Stromal cell of bone marrow (primary cell): ENCODE results near the gene SCRN2.

Experiments used
- DNase-seq: peaks from one replicate; pipeline ENCODE4 v3.0.0-alpha.2; 2012; ENCODE audit warnings: low read depth

Gene SCRN2

DNA sequence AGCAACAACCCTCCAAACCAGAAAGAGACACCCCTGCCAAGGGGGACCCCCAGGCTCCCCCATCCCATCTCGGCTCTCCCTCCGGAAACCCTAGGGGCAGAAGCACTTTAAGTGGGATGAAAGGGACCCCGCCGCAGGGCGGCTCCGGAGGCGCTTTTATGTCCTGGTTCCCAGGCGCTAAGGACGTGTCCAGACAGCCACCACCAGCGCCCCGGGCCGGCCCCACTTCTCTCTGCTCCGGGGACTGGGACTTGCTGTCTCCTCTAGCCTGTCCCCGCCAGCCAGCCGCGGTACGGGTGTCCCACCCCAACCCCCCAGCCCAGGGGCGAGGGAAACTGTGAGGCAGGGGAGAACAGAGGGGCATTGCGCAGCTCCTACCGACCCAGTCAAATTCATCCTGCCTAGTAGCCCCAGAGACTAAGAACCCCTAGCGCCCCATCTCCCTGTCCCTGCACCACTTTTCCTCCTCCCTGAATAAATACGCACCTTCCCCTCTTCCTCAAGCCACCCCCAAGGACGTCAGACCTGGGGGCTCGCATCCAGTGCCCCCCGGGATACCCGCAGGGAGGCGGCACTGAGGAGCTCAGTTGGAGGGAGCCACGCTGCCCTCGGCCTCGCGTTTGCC, 5.8 kb upstream of the SCRN2 start:
- DNase-seq: no peak

DNA sequence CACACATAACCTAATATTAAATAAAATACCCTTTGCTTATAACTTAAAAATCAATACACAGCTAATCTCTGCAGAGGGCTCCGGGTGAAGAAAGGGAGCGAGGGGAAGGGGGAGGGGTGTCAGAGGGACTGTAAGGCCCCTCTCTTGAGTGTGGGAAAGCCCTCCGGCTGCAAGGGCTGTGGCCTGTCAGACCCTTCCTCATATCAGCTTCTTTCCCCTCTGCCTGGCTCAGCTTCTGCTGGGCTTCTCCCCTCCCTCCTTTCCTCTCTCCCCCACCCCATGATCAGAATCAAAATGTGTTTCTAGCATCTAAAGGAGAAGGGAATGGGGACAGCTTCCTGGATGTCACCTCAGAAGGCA, 4.6 kb upstream of the SCRN2 start:
- DNase-seq: no peak

DNA sequence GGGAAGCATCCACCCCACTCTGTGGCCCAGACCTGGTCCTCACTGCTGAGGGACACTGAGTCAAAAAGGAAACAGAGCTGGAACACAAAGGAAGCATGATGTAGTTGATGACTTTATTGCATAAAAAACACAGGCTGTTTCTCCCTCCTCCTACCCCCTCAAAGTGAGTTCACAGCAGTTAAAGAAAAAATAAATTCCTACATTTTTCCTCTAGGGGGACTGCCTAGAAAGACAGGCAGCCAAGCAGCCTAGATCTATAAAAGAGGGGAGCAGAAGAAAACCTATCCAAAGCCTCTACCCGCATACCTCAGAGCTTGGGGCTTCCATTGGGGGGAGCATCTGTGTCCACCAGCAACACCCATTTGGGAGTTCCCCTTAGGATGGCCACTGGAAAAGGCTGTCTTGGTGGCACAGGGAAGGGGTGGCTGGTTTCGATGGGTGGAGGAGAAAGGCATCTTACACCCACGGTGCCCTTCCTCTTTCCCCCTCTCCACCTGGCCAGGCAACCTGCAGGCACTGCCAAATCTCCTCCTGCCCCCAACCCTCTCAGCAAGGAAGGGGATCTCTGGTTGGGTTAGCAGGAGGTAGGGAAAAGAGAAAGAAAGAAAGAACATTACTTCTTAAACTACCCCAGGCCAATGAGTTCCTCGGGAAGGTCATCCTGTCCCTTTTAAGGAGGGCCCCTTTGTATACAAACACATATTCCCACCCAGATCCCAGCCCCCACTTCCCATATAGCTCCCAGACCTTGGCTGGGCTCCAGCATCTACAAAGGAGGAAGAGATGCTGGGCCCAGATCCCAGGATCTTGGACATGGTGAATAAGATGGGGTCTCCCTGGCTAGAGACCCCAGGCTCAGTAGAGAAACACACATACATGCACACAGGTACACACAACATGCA, 4.0 kb upstream of the SCRN2 start:
- no peak for DNase-seq

DNA sequence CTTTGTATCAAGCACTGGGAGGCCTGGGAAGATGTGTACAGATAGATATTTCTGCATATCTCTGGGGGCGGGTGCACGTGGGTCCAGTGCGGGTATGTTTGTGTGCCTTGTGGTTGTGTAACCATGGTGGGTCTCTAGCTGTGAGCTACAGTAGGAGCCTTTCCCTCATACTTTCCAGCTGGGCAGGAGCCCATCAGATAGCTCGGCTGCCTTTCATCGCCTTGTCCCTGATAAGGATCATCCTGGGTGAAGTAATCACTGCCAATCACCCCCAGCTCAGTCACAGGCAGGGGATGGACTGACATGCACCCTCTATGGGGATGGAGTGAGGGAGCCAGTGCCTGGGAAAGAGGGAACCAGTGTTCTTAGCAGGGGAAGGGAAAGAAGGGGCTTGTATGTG, 3.2 kb upstream of the SCRN2 start:
- no peak for DNase-seq

DNA sequence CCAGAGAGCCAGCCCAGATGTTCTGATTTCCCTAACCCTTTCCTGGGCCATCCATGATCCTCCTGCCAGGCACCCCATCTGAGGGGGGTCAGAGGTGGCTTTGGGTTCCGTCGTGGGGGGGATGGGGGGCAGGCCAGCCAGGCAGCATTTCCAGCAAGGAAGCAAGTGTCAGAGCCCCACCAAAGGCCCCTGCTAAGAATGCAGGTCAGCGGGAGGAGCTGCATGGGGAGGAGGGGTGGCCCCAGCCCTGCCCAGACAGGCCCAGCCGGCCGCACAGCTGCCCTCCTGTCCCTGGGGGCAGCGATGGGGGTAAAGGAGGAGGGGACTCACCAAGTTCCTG, 2.3 kb upstream of the SCRN2 start:
- DNase-seq: no peak

DNA sequence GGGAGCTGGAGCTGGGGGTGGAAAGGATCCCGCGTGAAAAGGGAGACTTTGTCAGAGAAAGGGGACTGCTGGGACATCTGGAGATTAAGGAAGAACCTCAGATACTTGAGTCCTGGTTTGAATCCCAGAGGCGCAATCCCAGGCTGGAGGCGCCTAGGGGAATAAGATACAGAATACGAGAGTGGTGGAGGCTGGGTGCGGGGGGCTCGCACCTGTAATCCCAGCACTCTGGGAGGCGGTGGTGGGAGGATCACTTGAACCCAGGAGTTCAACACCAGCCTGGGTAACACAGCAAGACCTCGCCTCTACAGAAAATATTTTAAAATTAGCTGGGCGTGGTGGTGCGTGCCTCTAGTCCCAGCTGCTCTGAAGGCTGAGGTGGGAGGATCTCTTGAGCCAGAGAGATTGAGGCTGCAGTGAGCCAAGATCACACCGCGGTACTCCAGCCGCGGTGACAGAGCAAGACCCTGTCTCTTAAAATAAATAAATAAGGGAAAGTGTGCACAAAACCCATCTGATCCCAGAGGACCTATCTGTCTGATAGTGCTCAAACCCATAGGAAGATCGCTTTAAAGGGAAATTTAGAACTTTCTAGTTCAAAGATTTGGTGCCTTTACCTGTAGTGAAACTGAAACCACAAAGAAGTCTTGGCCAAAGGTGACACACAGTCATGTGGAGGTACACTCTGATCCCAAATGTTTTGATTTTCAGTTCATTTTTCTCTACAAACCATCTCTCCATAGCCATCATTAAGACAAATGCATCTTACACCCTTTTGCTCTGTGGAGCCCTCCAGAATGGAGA, 617 bp upstream of the SCRN2 start:
- DNase-seq: no peak

DNA sequence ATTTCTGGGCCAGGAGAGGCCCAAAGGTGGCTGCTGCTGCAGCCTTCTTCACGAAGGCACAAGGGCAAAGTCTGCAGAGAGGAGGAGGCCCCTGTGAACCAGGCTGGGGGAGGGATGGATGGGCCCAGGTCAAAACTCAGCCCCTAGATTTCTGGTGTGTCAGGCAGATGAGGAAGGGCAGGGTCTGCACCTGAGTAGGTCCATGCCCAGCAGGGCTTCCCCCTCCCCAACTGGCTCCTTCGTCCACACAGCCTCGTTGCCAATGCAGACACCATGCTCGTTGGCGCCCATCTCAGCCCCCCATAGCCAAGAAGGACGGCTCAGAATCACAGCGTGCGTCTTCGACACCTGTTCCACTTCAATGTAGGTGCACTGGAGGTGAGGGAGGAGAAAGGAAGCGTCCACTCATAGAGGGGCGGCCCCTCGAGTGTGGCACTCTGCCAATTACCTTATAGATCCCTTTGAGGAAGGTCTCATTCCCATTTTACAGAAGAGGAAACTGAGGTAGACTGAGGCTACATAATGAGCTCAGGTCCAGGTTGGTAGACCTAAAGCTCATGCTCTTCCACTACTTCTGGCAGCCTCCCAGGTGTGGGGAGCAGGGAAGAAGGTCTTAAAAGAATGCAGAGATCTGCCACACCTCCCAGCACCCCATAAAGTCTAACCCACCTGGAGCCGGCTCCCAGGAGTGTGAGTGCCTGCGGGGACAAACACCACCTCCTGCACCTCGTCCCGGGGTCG, 902 bp downstream of the SCRN2 start:
- no peak for DNase-seq

DNA sequence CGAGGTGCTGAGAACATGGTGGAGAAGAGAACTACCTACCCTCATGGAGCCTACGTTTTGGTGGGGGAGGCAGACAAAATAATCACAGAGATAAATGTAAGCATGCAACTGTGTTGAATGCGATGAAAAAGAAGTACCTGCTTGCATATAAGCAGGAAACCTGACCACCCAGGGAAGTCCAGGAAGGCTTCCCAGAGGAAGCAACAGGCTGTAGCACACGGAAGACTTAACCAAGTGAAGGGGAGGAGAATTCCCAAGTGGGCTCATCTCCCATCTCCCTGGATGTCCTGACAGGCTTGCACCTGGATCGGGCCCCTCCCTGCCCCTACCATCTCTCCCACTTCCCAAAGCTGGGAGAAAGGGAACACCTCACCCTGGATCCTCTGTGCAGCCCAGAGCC, 2.0 kb downstream of the SCRN2 start:
- DNase-seq: no peak

DNA sequence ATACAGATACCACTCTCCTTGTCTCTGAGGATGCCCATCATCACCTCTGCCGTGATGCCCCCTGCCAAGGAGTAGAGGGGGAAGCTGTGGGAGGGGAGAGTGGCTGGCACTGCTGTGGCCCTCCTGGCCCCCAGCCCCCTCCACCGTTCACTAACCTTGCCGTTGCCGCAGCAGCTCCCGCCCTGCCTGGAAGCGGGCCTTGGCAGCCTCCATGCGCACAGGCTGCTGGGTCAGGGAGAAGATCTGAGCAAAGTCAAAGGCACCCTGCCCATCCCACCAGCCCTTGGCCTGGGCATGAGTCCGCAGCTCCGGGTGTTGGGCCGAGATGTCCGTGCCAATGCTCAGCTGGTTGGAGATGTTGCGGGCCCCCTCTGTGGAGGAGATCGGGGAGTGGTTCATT, 2.4 kb downstream of the SCRN2 start:
- DNase-seq: no peak

DNA sequence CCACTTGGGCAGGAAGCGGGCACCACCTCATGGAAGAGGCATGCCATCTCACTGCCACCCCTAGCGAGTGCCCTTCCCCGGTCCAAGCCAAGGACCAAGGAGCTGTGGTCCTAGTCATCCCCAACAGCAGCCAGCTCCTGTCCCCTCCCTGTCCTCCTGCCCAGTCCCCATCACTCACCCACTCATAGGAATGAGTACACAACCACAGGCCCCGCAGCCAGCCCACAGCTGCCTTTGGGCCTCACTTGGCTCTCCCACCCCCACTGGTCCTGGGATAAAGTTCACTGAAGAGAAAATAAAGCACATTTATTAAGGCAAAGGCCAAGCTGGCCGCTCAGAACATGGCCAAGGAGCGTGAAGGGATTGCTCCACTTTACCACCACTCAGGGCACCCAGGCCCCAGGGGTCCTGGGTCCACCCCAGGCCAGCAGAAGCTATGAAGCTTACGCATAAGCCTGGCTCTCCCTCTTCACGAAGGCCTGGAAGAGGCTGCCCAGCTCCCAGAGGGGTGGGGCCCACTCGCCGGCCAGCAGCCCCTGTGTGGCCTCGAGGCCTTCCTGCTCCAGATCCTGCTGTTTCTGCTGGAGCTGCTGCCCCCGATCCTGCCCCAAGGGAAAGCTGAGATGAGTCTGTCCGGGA, 3.6 kb downstream of the SCRN2 start:
- peak; percentile 14 for DNase-seq

DNA sequence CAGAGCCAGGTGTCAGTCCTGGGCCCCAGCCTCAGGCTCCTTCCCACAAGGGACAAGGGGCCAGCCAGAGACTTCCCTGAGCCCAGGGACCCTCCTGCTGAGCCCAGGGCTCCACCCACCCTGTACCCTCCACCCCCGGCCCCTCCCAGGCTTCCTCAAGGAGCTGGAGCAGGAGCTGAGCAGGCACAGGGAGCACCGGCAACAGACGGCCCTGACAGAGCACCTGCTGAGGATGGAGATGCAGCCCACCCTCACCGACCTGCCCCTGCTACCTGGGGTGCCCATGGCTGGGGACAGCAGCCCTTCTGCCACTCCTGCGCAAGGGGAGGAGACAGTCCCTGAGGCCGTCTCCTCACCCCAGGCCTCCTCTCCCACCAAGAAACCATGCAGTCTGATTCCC, 4.5 kb downstream of the SCRN2 start:
- DNase-seq: no peak

DNA sequence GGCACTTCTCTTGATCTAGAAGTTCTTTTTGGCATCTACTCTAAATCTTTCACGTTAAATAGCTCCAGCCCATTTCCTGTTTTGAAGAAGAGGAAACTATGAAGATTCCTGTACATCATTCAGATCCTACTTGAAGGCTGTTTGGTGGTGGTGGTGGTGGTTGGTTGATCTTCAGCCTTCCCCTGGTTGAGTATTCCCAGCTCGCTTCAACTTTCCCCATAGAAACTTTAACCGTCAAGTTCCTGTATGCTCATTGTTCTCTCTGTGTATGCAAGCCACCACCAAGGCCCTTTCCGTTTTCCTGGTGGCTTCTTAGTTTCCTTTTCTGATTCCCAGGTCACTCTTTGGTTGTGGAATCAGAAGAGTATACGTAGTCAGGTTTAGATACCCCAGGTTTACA, 6.3 kb downstream of the SCRN2 start:
- DNase-seq: no peak

DNA sequence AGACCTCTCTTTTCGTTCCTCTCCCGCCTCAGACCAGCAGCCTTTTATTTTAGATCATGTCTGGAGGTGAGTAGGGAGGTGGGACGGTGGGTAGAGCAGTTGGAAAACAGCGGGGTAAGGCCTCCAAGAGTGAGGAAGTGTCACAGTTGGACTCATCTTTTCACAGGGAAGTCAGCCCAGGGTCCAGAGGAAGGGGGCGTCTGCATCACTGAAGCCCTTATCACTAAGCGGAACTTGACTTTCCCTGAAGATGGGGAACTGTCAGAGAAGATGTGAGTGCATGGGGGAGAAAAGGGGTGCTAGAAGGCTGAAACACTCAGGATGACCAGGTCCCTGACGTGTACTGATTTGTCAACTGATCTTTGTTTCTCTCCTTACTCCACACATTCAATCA, 9.1 kb downstream of the SCRN2 start:
- DNase-seq: no peak

DNA sequence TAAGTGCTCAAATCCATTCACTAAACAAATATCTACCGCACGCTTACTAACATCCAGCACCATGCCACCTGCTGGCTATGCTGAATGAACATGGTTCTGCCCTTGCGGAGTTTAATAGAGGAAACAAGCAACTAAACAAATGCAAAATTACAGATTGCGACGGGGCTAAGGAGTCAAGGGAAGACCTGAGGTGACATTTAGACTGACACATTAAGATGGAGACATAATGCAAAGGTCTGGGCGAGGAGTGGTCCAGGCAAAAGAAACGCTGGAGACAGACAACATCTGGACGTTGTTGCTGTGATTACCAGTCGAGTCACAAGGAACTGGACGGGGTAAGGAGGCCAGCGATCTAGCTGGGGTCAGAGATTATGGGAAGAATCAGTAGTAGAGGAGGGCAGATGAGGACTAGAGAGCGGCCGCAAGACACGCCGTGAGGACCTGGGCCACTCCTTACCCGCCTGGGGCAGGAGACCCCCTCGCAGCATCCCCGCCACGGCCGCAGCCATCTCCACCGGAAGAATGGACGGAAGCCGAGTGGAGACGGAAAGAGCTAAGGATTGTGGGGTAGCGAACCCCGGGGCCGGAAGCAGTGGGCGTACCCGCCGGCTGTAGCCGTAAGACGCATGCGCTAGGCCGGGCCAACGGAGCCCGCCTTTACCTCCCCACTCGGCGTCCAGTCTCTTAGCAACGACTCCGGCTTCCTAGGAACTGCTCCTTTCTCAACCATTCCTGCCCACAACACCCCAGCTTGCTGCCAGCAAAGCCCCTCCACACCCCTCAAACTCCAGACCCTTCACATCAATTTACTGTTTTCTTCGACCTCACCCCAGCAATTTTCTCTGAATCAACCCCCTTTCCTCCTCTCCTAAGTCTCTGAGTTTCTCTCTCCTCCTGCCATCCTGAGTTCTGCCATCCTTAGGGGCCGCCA, 9.8 kb downstream of the SCRN2 start, which contains the start of the genes LRRC46 and MRPL10:
LRRC46 (plus strand) TSS at position 668 of the 931 bp plus-strand sequence. CDS start 320 bp downstream, outside the sequence.
MRPL10 (minus strand) TSS at position 539 of the 931 bp plus-strand sequence; CDS start at position 509, 30 bp downstream.
- DNase-seq: peak; percentile 87

DNA sequence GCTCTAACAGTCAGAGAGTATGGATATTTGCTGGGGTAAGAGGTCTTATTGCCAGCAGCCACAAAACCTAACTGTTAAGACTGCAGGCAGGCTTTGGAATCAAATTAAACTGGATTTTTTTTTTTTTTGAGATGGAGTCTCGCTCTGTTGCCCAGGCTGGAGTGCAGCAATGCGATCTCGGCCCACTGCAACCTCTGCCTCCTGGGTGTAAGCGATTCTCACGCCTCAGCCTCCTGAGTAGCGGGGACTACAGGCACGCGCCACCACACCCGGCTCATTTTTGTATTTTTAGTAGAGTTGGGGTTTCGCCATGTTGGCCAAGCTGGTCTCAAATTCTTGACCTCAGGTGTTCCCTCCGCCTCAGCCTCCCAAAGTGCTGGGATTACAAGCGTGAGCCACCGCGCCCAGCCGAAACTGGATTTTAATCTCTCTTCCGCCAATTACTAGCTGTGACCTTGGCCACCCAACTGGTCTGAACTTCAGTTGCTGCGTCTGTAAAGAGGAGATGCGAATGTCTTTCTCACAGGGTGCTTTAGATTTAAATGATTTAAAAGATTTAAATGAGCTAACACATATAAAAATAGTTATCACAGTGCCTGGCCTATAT, 10.6 kb downstream of the SCRN2 start:
- no peak for DNase-seq

DNA sequence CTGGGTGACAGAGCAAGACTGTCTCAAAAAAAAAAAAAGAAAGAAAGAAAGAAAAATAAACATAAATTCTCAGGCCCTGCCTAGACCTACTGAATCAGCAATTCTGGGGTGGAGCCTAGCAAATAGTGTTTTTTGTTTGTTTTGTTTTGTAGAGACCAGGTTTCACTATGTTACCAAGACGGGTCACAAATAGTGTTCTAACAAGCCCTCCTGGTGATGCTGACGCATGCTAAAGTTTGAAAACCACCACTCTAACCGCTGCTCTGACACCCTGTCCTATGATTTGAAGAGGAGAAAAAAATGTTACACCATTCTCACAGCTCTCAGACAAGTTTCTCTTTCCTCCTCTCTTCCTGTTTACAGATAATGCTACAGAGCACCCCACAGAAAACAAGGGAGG, 11.2 kb downstream of the SCRN2 start:
- no peak for DNase-seq

DNA sequence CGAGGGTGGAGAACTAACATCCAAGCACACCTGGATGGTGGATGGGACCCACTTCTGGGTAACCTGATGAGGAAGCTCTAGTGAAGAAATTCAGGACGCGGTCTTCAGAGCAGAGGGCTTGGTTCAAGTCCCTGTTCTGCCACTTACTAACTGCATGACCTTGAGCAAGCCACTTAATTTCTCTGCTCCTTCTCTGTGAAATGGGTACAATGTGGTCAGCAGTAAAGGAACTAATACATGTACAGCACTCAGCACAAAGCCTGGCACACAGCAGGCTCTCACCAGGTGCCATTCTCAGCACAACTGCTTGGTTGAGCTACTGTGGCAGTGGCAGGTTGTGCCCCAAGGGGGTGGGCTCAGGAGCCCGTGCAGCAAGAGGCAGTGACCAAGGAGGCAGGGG, 17.6 kb downstream of the SCRN2 start:
- no peak for DNase-seq

DNA sequence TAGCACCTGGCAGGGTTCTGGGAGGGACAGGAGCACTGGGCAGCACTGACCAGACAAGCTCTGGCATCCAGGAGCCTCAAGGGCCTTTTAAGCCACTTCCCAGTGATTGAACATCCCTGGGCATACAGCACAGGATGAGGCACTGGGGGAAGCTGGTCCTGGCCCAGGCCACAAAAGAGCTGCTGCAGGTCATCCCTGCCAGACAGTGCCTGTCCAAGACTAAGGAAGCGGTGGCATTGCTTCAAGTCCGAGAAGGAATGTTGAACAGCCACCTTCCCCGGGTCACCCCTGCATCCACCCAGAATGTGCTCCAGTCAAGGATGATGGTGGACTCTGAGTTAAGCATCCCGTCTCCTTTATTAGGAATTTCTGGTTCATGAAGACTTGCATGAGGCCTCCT, 18.3 kb downstream of the SCRN2 start:
- DNase-seq: no peak

DNA sequence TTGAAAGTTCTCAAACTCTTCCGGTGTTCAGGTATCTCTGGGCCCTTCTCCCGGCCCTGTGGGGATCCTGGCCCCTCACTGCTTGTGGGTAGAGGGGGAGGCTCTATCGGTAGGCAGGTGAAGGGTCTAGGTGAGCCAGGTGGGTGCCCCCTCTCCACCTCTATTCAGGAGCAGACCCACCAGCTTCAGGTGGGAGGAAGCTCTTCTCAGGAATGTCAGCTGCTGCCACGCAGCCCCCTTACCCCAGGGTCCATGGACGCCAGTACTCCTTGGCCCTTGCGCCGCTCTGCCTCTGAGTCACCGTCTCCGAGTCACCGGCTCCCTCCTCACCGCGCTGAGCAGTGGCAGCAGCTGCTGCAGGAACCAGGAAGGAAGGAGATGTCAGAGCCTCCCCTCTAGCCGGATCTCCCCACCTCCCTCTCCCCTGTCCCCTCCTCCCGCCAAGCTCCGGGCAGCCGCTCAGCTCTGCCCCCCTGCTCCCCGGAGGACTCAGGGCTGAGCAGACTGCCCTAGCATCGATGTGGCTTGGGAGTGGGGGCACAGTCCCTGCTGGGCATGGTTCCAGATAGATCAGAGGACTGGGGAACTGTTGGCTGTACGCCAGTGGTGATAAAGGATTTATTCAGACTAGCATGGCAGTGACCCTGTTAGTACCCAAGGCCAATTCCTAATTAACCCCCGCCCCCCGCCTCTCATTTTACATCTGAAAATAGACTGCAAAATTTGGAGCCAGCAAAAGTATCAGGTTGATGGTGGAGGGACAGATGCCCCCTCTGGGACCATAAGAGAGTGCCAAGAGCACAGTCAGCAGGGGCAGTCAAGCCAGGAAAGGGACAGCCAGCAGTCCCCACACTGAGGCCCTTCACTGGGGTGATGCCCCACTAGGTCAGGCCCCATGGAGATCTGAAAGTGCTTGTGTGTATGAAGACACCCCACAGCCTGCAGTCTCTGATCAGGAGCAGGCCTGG, 19.4 kb downstream of the SCRN2 start, which contains the start of gene OSBPL7:
OSBPL7 (minus strand) TSS at position 371 of the 968 bp plus-strand sequence. CDS start 1,516 bp downstream, outside the sequence.
- peak; percentile 60 for DNase-seq
